Heart right ventricle (tissue), 16 donors: ENCODE data around the gene STYX. TPM values are rescaled to one million over a fixed set of nuclear protein-coding genes. Genes with fewer than 3 reads are reported as not detected.

Source experiments
- ATAC-seq, 8 donors: fragments of 200-7000 bp; cut with Tn5 transposase; one replicate each; pipeline ENCODE4 v1.9.1; 2020; ENCODE audit warnings: mild to moderate bottlenecking in 8 of 8, moderate library complexity in 8 of 8, moderate number of reproducible peaks in 1 of 8
- DNase-seq, 2 donors: peaks; one replicate each; pipeline ENCODE4 v3.0.0-alpha.2; 2020
- H3K27ac ChIP-seq, 10 donors: fragments of 200-600 bp; sonication (generic) in 2 of 10; one replicate each; pipeline versions ENCODE4 v1.5.0 to v1.8.0; 2020 to 2022; ENCODE audit warnings: mild to moderate bottlenecking in 3 of 10
- H3K27me3 ChIP-seq, 7 donors: fragments of 200-600 bp; one replicate each; pipeline ENCODE4 v1.8.0; 2021 to 2022; ENCODE audit warnings: mild to moderate bottlenecking in 2 of 7
- H3K36me3 ChIP-seq, 9 donors: fragments of 200-600 bp; sonication (generic) in 1 of 9; one replicate each; pipeline versions ENCODE4 v1.5.0 to v1.8.0; 2020 to 2022; ENCODE audit warnings: mild to moderate bottlenecking in 2 of 9
- H3K4me1 ChIP-seq, 9 donors: fragments of 200-600 bp; sonication (generic) in 1 of 9; one replicate each; pipeline versions ENCODE4 v1.5.0 to v1.8.0; 2020 to 2022; ENCODE audit warnings: mild to moderate bottlenecking in 4 of 9
- H3K4me3 ChIP-seq, 10 donors: fragments of 200-600 bp; sonication (generic) in 2 of 10; one replicate each; pipeline versions ENCODE4 v1.5.0 to v1.8.0; 2020 to 2022; ENCODE audit warnings: mild to moderate bottlenecking in 7 of 10, moderate library complexity in 2 of 10
- H3K9me3 ChIP-seq, 11 donors: fragments of 200-600 bp in 10 of 11; sonication (generic) in 2 of 11; one replicate each; pipeline versions ENCODE4 v1.5.0 to v1.8.0; 2013 to 2022; ENCODE audit warnings: mild to moderate bottlenecking in 2 of 11, control low read depth in 1 of 11, moderate library complexity in 1 of 11
- CTCF ChIP-seq, 9 donors: fragments of 200-600 bp; sonication (generic) in 2 of 9; IDR thresholded peaks; one replicate each; pipeline versions ENCODE4 v1.5.0 to v1.8.0; 2021 to 2022; ENCODE audit warnings: antibody characterized with exemption in 9 of 9, mild to moderate bottlenecking in 5 of 9, moderate library complexity in 1 of 9
- WGBS, 2 donors: extraction: QIAGEN DNeasy Blood & Tissue Kit; methylation state at CpG; one replicate each; pipeline ENCODE4 v1.1.7; 2013; ENCODE audit warnings: inconsistent platforms in 1 of 2; 5-methylcytosine and 5-hydroxymethylcytosine counted together
- intact Hi-C, 10 donors: fragments of 100-400 bp; cut with DNase I; formaldehyde crosslinking; loops; one replicate each; pipeline versions ENCODE4 v1.11.1 to v1.14.2; 2022
- polyA plus RNA-seq, 2 donors: library from polyadenylated mRNA; stranded (reverse); fragments of 200-250 nt; gene quantifications; one replicate each; pipeline ENCODE4 v1.2.3, GENCODE V29; 2013
- total RNA-seq, 10 donors: library from RNA; stranded (reverse); fragmentation: NEBNext Ultra II Directional in 3 of 10; extraction: Animal tissue kit (Norgen Biotek cat#: 25700) in 3 of 10; gene quantifications; one replicate each; pipeline versions ENCODE4 v1.2.1 to v1.2.4, GENCODE V29; 2021 to 2023
- donor health status: Arrhythmogenic right ventricular cardiomyopathy.
- donor health status: ischemic (EF 13 %, LVEDD 7.1; RV severe dilation, severe dysfunction).
- donor health status: healthy with polysubstance abuse.
- donor health status: DM: no; HTN: yes; CAD: no.
- donor health status: DM: no; HTN: no; CAD: no.
- donor health status: ischemic (EF 25% LVEDD 6.9; RV normal size, moderate dysfunction).
- donor health status: ischemic (EF 25% LVEDD 5.7; RV mildly dilated, moderate dysfunction).
- donor health status: healthy.
- donor health status: DM: yes; HTN: yes; CAD: no.
- donor health status: Ischemic cardiomyopathy.
- donor health status: ischemic (EF 35%, LVEDD 5.7; RV mildly dilated, moderate dysfunction).
- donor health status: nonischemic (EF 11% LVEDD 7.7; RV severe dilation, severe dysfunction).
- donor health status: DM: yes; HTN: yes; CAD: no.
- donor health status: PGD.
- donor health status: ischemic (EF 29% LVEDD 5.4; RV normal size, mild dysfunction).
- donor health status: nonischemic (EF 23%, LVEDD 6.1; RV moderate dilation, normal function).

The STYX gene
- total and polyA plus RNA-seq, 12 donors = 3.4 to 15.8 (median 13.7) TPM

DNA sequence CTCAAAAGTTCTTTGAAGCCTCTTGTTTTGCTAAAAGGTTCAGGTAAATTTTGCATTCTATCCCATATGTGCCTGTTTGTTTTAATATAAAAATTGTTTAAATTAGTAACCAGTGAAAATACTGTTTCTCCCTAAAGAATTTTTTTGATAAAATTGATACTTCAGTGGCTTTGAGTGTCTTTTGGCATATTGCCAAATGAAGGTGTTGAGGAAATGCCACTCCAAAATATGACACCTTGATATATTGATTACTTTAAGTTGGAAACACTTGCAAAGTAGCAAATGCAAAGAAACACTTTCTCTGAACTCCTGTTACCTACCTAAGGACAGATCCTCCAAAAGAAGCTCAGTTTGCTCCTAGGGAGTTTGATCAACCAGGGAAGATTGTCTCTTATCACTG, 8.4 kb downstream of the STYX start:
- H3K36me3 ChIP-seq = peaks cover 0 to 14% (median 2%) of the 10 kb centered on the region in 9 donors
- H3K4me1 ChIP-seq = peaks cover 2 to 47% (median 23%) of the 10 kb centered on the region in 9 donors
- ATAC-seq (no peak), DNase-seq (no peak)
- no peaks in the 10 kb centered on the region for H3K27me3 ChIP-seq
- H3K27ac ChIP-seq = no peak overlapping the region
- no peak for TF ChIP-seq CTCF (IDR thresholded peaks at IDR 0.05)
- H3K9me3 ChIP-seq = no peaks in the 10 kb centered on the region
- intact Hi-C loops = loop anchor here in 2 of 10 donors (10.0 kb wide), 1 partner anchor 46 kb away; no protein-coding TSS in a partner anchor
- no peak overlapping the region for H3K4me3 ChIP-seq

DNA sequence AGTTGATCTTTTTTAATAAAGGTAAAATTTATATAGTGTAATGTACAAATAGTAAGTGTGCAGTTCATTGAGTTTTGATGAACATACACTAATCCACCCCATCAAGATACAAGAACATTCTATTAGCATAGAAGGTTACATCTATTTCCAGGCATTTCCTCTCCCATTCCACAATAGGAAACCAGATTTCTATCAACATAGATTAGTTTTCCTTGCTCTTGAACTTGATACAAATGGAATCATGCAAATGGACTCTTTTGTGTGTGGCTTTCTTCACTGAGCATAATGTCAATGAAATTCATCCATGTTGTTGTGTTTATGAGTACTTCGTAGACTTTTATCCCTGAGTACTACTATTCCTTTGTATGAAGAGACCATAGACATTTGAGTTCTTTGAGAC, 10.8 kb downstream of the STYX start:
- H3K27ac ChIP-seq = peak overlapping the region in 2 of 10 donors; percentile 75 to 91
- H3K27me3 ChIP-seq = no peaks in the 10 kb centered on the region
- intact Hi-C loops = no loop called here
- H3K4me3 ChIP-seq = no peak overlapping the region
- H3K36me3 ChIP-seq = peaks cover 0 to 13% (median 0%) of the 10 kb centered on the region in 9 donors
- peaks cover 2 to 48% (median 18%) of the 10 kb centered on the region in 9 donors for H3K4me1 ChIP-seq
- TF ChIP-seq CTCF (IDR thresholded peaks at IDR 0.05) = no peak
- DNase-seq = no peak
- H3K9me3 ChIP-seq = no peaks in the 10 kb centered on the region
- 83% methylated on average over 1 of the region's 1 CpG for WGBS, 2 donors
- no peak for ATAC-seq

GRCh38 chr14:52741865-52742264, 11.9 kb downstream of the STYX start:
- Histone ChIP-seq H3K4me1 (peaks cover 0 to 41% (median 13%) of the 10 kb centered on the region in 9 donors), H3K27ac (peak overlapping the region in 7 of 10 donors; percentile 1 to 91 (median 47)), H3K4me3 (peak overlapping the region in 1 of 10 donors; percentile 17), H3K27me3 (no peaks in the 10 kb centered on the region), H3K9me3 (no peaks in the 10 kb centered on the region), H3K36me3 (peaks cover 0 to 23% (median 5%) of the 10 kb centered on the region in 9 donors)
- ATAC-seq (no peak), DNase-seq (no peak)
- no peak for TF ChIP-seq CTCF (IDR thresholded peaks at IDR 0.05)
- intact Hi-C loops = no loop called here

DNA sequence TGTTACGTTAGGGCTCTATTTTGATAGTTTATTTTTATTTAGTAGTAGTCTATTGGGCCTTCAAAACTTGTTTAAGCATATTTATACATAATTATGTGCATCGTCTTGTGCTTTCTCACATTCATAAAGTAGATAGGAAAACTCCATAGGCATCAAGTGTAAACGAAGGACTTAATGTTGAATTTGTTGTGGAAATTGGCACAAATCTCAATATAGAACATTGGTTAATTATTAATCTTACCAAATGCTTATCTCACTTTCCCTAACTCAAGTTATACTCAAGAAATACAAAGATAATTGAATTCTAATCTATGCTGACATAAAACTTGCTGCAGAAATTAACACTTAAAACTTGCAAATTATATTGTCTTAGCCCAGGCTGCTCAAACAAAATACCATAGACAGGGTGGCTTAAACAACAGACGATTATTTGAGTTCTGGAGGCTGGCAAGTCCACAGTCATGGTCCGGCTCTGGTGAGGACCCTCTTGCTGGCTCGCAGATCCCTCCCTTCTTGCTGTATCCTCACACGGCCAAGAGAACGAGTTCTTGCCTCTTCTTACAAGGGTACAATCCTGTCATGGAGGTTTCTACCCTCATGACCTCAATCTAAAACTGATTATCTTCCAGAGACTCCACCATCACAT, 18.8 kb downstream of the STYX start:
- Histone ChIP-seq H3K4me1 (peaks cover 0 to 5% (median 0%) of the 10 kb centered on the region in 9 donors), H3K9me3 (no peaks in the 10 kb centered on the region), H3K4me3 (no peak overlapping the region), H3K27ac (no peak overlapping the region), H3K36me3 (peaks cover 0 to 82% (median 26%) of the 10 kb centered on the region in 9 donors), H3K27me3 (no peaks in the 10 kb centered on the region)
- intact Hi-C loops = no loop called here
- no peak for ATAC-seq
- TF ChIP-seq CTCF (IDR thresholded peaks at IDR 0.05) = no peak
- WGBS, 2 donors = 94 to 95% methylated on average over 8 of the region's 8 CpGs
- DNase-seq = no peak
